ENCODE results near the gene TCERG1L. TPM values are rescaled to one million over a fixed set of nuclear protein-coding genes. Genes with fewer than 3 reads are reported as not detected.

Gene TCERG1L
- total and polyA plus RNA-seq, 9 of the 15 experiments (the other 6 are each of a cell fraction or from before 2014, with no cell fraction given) = not detected

DNA sequence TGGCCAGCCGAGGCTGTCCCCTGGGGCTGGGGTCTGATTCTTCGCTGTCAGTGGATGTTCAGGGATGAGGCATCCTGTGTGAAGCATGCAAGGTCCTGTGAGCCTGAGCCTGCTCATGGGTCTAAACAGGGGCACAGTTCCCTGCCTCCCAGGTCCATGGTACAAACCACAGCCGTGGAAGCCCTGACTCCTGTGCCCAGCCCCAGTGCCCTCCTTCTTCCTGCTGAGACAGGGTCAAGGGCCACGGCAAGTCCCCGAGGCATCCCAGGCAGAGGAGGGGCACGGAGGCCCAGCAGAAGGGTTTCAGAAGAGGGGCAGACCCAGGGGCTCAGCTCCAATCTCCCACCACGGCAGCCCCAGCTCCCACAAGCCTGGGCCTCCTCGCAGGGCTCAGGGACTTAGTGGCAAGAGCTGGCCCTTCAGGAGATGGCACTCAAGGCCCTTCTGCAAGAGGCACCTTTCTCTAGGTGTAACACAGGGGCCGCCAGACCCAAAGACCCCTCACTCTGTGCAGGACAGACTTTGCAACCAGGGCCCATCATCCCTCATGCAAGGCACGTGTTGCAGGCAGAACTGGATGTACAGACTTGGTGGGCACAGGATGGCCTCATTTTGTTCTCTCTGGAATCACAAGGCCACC is 248.8 kb downstream of the TCERG1L start (continued):
- TF ChIP-seq, protein P1, sequence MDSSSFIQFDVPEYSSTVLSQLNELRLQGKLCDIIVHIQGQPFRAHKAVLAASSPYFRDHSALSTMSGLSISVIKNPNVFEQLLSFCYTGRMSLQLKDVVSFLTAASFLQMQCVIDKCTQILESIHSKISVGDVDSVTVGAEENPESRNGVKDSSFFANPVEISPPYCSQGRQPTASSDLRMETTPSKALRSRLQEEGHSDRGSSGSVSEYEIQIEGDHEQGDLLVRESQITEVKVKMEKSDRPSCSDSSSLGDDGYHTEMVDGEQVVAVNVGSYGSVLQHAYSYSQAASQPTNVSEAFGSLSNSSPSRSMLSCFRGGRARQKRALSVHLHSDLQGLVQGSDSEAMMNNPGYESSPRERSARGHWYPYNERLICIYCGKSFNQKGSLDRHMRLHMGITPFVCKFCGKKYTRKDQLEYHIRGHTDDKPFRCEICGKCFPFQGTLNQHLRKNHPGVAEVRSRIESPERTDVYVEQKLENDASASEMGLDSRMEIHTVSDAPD (CRISPR knock-in tag; IDR thresholded peaks at IDR 0.05) = no peak
- TF ChIP-seq LARP7 (IDR thresholded peaks at IDR 0.05) = no peak
- TF ChIP-seq, protein P2, sequence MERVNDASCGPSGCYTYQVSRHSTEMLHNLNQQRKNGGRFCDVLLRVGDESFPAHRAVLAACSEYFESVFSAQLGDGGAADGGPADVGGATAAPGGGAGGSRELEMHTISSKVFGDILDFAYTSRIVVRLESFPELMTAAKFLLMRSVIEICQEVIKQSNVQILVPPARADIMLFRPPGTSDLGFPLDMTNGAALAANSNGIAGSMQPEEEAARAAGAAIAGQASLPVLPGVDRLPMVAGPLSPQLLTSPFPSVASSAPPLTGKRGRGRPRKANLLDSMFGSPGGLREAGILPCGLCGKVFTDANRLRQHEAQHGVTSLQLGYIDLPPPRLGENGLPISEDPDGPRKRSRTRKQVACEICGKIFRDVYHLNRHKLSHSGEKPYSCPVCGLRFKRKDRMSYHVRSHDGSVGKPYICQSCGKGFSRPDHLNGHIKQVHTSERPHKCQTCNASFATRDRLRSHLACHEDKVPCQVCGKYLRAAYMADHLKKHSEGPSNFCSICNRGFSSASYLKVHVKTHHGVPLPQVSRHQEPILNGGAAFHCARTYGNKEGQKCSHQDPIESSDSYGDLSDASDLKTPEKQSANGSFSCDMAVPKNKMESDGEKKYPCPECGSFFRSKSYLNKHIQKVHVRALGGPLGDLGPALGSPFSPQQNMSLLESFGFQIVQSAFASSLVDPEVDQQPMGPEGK (CRISPR knock-in tag; IDR thresholded peaks at IDR 0.05; ENCODE audit: borderline replicate concordance) = no peak
- TF ChIP-seq, protein P3, sequence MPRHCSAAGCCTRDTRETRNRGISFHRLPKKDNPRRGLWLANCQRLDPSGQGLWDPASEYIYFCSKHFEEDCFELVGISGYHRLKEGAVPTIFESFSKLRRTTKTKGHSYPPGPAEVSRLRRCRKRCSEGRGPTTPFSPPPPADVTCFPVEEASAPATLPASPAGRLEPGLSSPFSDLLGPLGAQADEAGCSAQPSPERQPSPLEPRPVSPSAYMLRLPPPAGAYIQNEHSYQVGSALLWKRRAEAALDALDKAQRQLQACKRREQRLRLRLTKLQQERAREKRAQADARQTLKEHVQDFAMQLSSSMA (CRISPR knock-in tag; IDR thresholded peaks at IDR 0.05) = no peak
- TF ChIP-seq, protein P4, sequence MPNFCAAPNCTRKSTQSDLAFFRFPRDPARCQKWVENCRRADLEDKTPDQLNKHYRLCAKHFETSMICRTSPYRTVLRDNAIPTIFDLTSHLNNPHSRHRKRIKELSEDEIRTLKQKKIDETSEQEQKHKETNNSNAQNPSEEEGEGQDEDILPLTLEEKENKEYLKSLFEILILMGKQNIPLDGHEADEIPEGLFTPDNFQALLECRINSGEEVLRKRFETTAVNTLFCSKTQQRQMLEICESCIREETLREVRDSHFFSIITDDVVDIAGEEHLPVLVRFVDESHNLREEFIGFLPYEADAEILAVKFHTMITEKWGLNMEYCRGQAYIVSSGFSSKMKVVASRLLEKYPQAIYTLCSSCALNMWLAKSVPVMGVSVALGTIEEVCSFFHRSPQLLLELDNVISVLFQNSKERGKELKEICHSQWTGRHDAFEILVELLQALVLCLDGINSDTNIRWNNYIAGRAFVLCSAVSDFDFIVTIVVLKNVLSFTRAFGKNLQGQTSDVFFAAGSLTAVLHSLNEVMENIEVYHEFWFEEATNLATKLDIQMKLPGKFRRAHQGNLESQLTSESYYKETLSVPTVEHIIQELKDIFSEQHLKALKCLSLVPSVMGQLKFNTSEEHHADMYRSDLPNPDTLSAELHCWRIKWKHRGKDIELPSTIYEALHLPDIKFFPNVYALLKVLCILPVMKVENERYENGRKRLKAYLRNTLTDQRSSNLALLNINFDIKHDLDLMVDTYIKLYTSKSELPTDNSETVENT (CRISPR knock-in tag; IDR thresholded peaks at IDR 0.05) = no peak
- TF ChIP-seq ZFPM2 (CRISPR knock-in tag; IDR thresholded peaks at IDR 0.05) = no peak
- TF ChIP-seq OTX1 (CRISPR knock-in tag; IDR thresholded peaks at IDR 0.05) = no peak
- TF ChIP-seq SRSF3 (IDR thresholded peaks at IDR 0.05; ENCODE audit: insufficient read depth, low read length) = no peak
